ENCODE measurements around the gene DCXR. TPM values are rescaled to one million over a fixed set of nuclear protein-coding genes. Genes with fewer than 3 reads are reported as not detected.

Gene DCXR
- polyA plus RNA-seq, 3 donors, result 88.8 to 93.1 (median 90.3) TPM

- H3K4me2 ChIP-seq (replicated peaks; ENCODE audit: extremely low read depth, low read length, poor library complexity, severe bottlenecking), result no peak overlapping the region
- no peaks in the 10 kb centered on the region for H4K20me1 ChIP-seq (ENCODE audit: insufficient read depth, low read length)
- H3K4me1 ChIP-seq (ENCODE audit: control insufficient read depth in 1 of 2, insufficient read depth in 2 of 2, low read length in 2 of 2), result no peaks in the 10 kb centered on the region
- H3K27me3 ChIP-seq (ENCODE audit: control insufficient read depth in 2 of 2, insufficient read depth in 2 of 2, low read length in 2 of 2), result no peaks in the 10 kb centered on the region
- DNase-seq, result no peak
- Mint-ChIP-seq H3K9me3 (peaks cover 0 to 2% (median 0%) of the 10 kb centered on the region in 7 donors), H3K27ac (no peak overlapping the region), H3K4me3 (no peak overlapping the region), H3K36me3 (peaks cover 13 to 43% of the 10 kb centered on the region in 2 donors), H3K27me3 (ENCODE audit: low read depth in 3 of 3) (no peaks in the 10 kb centered on the region), H3K4me1 (no peaks in the 10 kb centered on the region)
- no peak overlapping the region for H3K4me3 ChIP-seq (replicated peaks in 1 of 3; ENCODE audit: low read depth in 2 of 3, low read length in 3 of 3)
- no peaks in the 10 kb centered on the region for H3K79me2 ChIP-seq (ENCODE audit: insufficient read depth, low read length)
- no peak overlapping the region for H3K27ac ChIP-seq (ENCODE audit: low read depth in 1 of 2, low read length in 2 of 2)
- TF ChIP-seq CTCF (IDR thresholded peaks at IDR 0.05), result no peak
- no peaks in the 10 kb centered on the region for H3K9me3 ChIP-seq (replicated peaks in 1 of 2; ENCODE audit: control insufficient read depth in 1 of 2, insufficient read depth in 1 of 2, low read length in 2 of 2)
- intact Hi-C loops (cut with micrococcal nuclease), result no loop called here
- H2AFZ ChIP-seq (ENCODE audit: insufficient read depth, low read depth, low read length, poor library complexity, severe bottlenecking), result no peak overlapping the region
- H3K36me3 ChIP-seq (replicated peaks in 1 of 2; ENCODE audit: control insufficient read depth in 1 of 2, insufficient read depth in 2 of 2, low read length in 2 of 2), result peaks cover 14 to 25% of the 10 kb centered on the region in 2 donors
- no peak overlapping the region for H3K9ac ChIP-seq (ENCODE audit: insufficient read depth, low read length, poor library complexity, severe bottlenecking)
- WGBS (ENCODE audit: insufficient coverage), result 92% methylated on average over 10 of the region's 14 CpGs
Measured at GRCh38 chr17:81998691-81999438, 38.6 kb downstream of the DCXR start.

GRCh38 chr17:81998212-81998611 is 39.3 kb downstream of the DCXR start:
- intact Hi-C loops (cut with micrococcal nuclease), result no loop called here
- Mint-ChIP-seq H3K27ac (peak overlapping the region in 1 of 7 donors; percentile 75), H3K9me3 (peaks cover 0 to 2% (median 0%) of the 10 kb centered on the region in 7 donors), H3K27me3 (ENCODE audit: low read depth in 3 of 3) (no peaks in the 10 kb centered on the region), H3K36me3 (peaks cover 16 to 49% of the 10 kb centered on the region in 2 donors), H3K4me1 (no peaks in the 10 kb centered on the region), H3K4me3 (no peak overlapping the region)
- Histone ChIP-seq H3K4me2 (replicated peaks; ENCODE audit: extremely low read depth, low read length, poor library complexity, severe bottlenecking) (no peak overlapping the region), H3K4me3 (replicated peaks in 1 of 3; ENCODE audit: low read depth in 2 of 3, low read length in 3 of 3) (no peak overlapping the region), H3K79me2 (ENCODE audit: insufficient read depth, low read length) (no peaks in the 10 kb centered on the region), H4K20me1 (ENCODE audit: insufficient read depth, low read length) (no peaks in the 10 kb centered on the region), H2AFZ (ENCODE audit: insufficient read depth, low read depth, low read length, poor library complexity, severe bottlenecking) (no peak overlapping the region), H3K36me3 (replicated peaks in 1 of 2; ENCODE audit: control insufficient read depth in 1 of 2, insufficient read depth in 2 of 2, low read length in 2 of 2) (peaks cover 14 to 30% of the 10 kb centered on the region in 2 donors), H3K27me3 (ENCODE audit: control insufficient read depth in 2 of 2, insufficient read depth in 2 of 2, low read length in 2 of 2) (no peaks in the 10 kb centered on the region), H3K4me1 (ENCODE audit: control insufficient read depth in 1 of 2, insufficient read depth in 2 of 2, low read length in 2 of 2) (no peaks in the 10 kb centered on the region), H3K27ac (ENCODE audit: low read depth in 1 of 2, low read length in 2 of 2) (no peak overlapping the region), H3K9ac (ENCODE audit: insufficient read depth, low read length, poor library complexity, severe bottlenecking) (no peak overlapping the region), H3K9me3 (replicated peaks in 1 of 2; ENCODE audit: control insufficient read depth in 1 of 2, insufficient read depth in 1 of 2, low read length in 2 of 2) (no peaks in the 10 kb centered on the region)
- no peak for TF ChIP-seq CTCF (IDR thresholded peaks at IDR 0.05)
- 100% methylated on average over 1 of the region's 7 CpGs for WGBS (ENCODE audit: insufficient coverage)
- DNase-seq, result no peak
